CD4-positive, alpha-beta T cell treated with Interleukin-6 at 100 ng/mL for 8 hours (primary cell): ENCODE results near the gene SCN1B.
"Not testable (repeated sequence)": the region's sequence is repeated elsewhere in the genome, so short reads cannot be mapped to it uniquely, and the experiment has no call there.

Experiments used
- DNase-seq: peaks from one replicate; pipeline ENCODE4 v3.0.0-alpha.2; 2020; ENCODE audit warnings: mixed read lengths, low spot score

The SCN1B gene

DNA sequence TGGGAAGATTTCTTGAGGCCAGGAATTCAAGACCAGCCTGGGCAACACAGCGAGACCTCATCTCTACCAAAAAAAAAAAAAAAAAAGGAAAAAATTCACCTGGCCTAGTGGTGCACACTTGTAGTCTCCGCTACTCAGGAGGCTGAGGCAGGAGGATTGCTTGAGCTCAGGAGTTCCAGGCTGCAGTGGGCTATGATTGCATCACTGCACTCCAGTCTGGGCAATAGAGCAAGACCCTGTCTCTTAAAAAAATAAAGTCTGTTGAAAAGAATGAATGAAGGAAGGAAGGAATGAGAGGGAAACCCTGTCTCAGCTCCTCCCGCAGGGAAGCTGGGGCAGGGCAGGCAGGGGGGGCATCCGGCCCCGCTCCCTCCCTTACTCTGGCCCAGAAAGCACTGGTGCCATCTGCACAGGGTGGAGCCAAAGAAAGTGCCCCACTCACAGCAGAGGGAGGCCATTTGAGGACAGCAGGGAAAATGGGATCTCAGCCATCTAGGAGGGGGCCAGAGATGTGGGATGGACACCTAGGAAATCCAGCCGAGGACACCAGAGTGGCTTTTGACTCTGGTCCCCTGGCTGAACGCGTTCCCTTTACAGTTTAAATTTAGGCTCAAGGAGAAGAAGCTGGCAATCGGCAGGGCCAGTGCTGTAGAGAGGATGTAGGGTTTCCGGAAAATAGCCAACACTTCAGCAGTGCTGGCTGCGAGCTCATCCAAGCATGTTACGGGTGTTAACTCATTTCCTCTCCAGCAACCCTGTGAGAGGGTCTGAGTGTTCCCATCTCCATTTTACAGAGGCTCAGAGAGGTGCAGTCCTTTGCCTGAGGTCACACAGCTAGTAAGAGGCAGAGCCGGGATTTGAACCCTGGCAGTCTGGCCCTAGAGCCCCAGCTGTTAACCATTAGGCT is 7.7 kb downstream of the SCN1B start:
- DNase-seq, result no peak

DNA sequence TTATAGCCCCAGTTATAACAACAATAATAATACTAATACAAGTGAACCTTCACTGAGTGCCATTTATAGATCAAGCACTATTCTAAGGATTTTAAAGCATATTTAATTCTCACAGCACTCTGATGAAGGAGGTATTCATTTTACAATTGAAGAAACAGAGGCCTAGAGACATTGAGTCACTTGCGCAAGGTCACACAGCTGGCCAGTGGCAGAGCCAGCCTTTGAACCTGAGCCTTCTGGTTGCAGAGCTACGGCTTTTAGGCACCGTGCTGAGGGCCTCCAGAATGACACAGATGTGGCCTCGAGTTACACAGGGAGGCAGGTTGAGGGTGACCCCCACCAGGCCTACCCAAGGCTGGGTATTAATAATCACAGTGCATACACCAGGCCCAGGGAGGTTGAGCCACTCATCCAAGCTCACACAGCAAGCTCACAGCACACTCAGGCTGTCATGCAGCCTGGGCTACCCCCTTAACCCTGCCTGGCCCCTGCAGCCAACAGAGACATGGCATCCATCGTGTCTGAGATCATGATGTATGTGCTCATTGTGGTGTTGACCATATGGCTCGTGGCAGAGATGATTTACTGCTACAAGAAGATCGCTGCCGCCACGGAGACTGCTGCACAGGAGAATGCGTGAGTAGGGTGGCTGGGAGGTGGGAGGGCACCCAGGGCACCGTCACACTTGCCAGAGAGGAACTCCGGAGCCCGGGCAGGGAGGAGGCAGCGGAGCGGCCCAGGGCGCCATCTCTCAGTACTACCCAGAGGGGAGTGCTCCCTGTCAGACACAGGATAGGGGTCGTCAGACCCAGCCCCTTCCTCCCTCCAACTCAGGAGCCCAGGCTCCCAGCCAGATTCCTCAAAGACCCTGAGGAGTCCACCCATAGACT is 8.6 kb downstream of the SCN1B start:
- DNase-seq, result no peak

DNA sequence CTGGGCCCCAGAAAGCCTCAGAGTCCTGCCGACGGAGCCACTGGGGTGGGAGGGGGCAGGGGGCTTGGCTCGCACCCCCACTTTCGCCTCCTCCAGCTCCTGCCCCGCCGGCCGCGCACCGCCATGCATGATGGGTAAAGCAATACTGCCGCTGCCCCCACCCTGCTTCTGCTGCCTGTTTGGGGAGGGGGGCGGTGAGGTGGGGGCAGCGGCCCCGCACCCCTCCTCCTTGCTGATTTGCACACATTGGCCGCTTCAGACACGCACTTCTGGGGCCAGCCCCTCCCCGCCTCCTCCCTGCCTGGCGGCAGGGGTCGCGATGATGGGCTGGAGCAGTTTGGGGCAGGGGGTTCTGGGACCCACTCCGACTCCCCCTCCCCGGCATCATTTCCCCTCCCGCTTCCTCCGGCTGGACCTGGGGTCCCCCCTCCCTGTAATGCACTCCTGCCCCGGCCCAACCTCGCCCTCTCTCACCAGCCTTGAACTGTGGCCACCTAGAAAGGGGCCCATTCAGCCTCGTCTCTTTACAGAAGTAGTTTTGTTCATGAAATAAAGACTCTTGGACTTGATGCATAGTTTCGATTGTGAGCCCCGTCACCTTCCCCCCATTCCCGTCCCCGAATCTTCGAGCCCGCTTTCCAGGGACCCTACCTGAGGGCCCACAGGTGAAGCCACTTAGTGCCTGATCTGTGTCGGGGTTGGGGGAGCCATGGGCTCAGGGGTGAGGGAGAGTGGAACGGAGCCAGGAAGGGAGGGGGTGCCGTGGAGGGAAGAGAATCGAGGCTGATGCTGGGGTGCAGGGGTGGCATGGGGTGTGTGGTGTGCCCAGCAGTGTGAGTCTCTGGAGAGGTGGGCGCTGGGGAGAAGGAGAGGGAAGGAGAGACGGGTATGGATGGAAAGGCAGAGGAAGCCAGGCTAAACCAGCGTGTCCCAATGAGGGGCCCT is 9.9 kb downstream of the SCN1B start:
- DNase-seq, result no peak

DNA sequence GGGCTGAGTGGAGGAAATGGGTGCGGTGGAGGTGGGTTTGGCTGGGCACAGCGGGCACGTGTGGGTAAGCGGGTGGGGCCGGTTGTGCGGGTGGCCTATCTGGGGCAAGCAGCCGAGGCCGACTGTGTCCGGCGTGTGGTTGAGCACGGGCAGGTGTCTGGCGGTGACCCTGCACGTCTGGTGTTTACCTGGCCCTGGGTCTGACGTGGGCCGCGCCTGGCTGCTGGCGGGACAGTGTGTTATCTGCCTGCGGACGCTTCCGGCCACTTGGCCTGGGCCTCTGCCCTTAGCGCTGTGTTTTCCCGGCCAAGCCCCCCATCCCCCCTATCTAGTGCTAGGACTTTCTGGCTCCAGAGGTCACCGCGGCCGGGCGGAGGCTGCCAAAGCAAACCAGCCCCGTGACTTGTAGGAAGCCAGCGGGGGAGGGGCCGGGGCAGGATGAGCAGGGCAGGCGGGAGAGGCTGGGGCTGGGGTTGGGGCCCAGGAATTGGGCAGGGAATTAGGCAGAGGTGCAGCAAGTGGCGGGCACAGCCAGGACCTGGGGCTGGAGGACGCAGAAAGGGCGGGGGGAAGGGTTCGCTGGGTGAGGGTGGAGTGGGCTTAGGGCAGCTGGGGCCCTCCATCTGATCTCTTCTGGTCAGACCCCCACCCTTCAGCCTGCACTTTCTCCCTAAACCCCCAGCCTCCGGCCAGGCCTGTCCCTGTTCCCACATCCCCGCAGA is 10.7 kb downstream of the SCN1B start:
- peak; percentile 18 for DNase-seq

DNA sequence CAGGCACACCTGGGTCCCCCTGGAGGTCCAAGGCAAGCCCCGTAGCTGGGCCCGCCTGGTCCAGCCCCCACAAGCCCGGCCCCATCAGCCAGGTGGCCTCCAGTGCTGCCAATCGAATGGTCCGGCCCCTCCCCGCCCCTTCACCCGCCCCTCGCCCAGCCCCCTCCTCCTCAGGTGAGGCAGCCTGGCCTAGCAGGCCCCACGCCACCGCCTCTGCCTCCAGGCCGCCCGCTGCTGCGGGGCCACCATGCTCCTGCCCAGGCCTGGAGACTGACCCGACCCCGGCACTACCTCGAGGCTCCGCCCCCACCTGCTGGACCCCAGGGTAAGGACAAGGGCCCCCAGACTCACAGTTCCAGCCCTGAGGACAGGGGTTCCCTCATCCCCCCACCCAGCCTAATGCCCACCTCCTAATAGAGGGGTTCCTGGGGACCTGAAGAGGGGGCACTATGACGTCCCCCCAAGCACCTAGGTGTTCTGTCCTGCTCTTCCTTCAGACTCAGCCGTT is 11.3 kb downstream of the SCN1B start, which contains the start of gene HPN:
Gene HPN (plus strand): TSS at position 174 of the 508 bp plus-strand sequence. CDS start 786 bp downstream, outside the sequence.
- no peak for DNase-seq

DNA sequence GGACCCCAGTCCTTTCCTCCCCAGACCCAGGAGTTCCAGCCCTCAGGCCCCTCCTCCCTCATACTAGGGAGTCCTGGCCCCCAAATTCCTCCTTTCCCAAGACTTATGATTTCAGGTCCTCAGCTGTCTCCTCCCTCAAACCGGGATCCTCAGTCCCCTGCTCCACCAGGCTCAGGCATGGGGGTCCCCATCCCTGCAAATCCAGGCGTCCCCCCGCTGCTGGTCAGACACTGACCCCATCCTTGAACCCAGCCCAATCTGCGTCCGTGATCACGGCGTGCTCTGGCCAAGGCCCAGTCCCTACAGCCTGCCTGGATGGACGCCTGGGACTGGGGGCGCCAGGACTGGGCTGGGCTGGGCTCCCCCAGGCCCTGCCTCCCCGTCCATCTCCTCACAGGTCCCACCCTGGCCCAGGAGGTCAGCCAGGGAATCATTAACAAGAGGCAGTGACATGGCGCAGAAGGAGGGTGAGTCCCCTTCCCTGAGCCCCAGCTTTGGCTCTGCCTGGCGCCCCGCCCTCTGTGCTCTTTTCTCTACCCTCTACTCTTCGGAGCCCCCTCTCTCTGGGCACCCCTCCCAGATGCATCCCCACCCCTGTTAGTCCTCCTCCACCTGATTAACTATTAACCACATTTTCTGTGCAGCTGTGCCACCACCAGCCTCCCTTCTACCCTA is 11.9 kb downstream of the SCN1B start:
- DNase-seq, result no peak

DNA sequence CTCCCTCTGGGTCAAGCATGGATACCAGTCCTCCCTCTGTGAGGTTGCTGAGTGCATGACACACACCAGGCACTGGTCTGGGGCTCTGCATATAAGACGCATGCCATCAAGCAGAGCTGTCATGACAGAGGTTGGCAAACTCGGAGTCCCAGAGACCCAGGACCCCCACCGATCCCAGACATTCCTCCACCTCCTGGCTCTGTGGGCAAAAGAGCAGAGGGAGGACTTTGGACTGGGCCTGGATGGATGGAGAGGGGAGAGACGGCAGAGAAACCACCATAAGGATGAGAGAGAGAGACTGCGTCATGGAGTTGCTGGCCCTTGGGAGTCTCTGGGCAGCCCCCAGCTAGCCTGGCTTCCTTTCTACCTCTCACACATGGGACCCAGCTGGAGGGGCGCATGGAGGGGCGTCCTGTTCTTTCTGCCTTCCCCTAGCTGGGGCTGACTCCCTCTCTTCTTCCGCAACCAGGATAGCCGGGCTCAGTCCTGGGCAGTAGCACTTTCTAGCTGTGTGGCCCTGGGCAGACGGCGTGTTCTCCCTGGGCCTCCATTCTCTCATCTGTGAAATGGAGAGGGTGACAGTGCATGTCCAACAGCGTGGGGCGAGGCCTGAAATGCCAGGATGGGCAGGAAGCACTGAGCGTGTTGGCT is 12.8 kb downstream of the SCN1B start:
- no peak for DNase-seq

DNA sequence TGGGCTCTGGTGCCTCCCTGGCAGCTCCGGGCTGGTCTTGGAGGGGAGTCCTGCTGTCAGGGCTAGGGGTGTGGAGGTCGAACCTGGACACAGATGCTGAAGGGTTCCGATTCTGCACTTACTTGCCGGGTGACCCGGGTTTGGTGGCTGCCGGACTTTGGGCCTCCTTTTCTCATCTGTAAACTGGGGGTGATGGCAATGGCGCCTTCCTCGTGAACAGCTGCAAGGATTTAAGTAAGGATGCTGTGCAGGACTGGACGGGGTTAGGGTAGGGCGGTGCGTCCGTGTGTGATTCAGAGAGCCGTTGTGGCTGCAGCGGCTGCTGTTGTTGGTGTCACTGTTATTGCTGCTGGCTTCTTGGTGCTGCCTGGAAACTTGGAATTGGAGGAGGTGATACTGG is 13.6 kb downstream of the SCN1B start:
- no peak for DNase-seq

DNA sequence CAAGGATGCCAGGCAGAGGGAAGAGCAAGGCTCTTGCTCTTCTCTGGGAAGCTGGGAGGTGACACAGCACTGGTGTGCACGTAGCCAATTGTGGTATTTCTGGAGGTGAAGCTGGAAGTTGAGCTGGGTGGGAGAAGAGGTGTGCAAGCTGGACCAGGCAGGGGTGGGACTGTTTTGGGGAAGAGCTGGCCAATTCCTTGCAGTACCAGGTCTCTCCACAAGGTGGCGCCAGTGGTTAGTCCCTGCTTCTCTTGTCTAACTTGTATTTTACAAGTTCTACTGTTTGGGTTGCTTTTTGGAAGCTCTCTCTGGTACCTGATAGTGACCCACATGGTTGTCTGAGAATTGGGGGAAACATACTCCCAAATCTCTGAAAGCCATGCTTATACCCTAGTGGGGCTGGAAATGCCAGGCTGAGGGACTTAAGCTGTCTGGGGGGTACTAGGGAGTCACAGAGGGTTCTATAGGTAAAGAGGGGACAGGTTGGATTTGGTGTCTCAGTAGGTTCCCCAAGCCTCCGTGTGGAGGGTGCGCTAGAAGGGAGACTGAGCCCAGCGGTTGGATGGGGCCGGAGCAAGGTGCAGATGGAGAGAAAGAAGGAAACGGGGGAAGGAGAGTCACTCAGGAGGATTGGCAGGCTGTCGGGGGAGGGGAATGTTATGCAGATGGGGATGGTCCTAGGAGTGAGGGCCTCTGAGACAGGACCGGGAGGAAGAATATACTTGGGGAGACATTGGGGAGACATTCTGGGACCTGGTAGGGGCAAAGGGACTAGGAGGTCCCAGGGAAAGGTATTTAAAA is 14.2 kb downstream of the SCN1B start:
- DNase-seq, result peak; percentile 42

DNA sequence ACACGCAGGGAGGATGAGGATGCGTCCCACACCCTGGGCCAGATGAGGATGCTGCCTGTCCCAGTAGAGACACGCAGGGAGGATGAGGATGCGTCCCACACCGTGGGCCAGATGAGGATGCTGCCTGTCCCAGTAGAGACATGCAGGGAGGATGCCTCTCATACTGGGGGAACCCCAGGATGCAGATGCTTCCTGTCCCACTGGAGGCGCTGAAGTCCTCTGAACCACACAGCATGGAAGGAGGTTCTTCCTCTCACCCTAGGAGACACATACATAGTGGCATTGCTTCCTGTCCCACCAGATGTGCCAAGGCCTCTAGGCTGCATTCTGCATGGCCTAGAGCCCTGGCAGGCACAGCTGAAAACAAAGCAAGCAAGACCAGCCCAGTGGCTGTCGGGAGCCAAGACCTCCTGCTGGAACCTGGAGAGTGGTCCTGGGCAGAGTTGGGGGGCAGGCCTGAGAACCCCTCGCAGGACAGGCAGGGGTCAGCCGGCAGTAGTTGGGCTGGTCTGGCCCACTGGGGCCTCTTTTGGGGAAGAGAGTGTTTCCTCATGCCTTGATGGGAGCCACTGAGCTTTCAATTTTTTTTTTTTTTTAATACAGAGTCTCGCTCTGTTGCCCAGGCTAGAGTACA is 15.5 kb downstream of the SCN1B start:
- DNase-seq, result peak; percentile 44

DNA sequence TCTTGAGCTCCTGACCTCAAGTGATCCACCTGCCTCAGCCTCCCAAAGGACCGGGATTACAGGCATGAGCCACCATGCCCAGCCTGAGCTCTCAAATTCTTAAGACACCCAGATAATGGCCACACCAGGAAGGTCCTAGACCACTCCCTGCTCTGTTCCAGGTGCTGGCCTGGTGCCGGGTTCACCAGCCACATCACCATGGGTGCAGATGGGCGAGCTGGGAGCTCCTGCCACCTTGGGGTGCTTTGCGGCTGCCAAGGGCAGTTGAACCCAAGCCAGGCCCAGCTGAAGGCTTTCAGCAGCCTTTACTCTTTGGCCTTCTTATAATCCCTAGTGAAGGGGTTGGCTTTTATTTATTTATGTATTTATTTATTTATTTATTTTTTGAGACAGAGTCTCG is 16.2 kb downstream of the SCN1B start:
- no peak for DNase-seq

DNA sequence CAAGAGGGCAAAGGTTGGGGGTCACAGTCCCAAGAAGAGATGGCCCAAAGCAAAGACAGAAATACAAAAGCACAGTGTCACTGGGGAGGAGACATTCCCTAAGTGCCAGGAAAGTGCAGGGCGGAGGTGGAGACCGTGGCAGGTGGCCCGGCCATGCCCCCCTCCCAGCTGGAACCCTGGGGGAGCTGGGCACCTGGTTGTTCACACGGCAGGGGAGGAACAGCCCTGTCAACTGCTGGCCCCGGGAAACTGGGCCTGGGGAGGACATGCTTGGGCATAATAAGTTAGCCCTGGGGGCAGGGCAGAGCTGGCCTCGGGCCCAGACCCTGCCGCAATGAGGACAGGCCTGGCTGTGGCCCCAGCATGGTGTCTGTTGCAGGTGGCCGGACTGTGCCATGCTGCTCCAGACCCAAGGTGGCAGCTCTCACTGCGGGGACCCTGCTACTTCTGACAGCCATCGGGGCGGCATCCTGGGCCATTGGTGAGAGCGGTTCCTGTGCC is 18.7 kb downstream of the SCN1B start:
- no peak for DNase-seq

DNA sequence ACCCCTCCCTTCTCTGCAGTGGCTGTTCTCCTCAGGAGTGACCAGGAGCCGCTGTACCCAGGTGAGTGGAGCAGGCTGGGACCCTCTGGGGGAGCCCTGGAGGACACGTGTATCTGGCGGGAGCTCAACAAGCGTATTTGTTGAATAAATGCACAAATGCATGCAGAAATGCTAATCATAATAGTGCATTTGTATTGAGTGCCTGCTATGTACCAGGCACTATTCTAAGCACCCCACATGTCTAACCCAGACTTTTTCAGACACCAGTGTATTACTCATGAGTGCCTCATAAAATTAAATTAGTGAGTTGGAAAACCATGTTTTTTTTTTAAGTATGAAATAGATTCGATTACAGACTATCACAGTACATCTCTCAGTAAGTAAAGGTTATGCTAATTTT is 19.2 kb downstream of the SCN1B start:
- DNase-seq, result no peak

DNA sequence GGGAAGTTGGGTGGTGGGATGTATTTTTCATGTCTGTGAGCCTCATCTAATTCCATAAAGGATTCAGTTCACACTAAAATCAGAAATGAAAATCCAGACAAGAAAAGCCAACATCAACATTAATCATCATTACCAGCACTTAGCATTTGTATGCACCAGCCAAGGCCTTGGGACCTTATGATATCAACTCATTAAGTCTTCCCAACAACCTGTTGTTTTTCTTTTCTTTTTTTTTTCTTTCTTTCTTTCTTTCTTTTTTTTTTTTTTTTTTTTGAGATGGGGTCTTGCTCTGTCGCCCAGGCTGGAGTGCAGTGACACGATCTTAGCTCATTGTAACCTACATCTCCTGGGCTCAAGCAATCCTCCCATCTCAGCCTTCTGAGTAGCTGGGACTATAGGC is 20.4 kb downstream of the SCN1B start:
- not testable (repeated sequence) for DNase-seq

DNA sequence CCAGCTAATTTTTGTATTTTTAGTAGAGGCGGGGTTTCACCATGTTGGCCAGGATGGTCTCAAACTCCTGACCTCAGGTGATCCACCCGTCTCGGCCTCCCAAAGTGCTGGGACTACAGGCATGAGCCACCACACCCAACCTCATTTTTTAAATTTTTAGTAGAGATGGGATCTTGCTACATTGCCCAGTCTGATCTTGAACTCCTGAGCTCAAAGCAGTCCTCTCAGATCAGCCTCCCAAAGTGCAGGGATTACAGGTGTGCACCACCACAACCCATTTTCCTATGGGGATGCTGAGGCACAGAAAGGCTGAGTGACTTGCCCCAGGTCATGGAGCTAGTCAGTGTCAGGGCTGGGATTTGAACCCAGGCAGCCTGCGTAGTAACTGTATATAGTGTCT is 21.0 kb downstream of the SCN1B start:
- not testable (repeated sequence) for DNase-seq

DNA sequence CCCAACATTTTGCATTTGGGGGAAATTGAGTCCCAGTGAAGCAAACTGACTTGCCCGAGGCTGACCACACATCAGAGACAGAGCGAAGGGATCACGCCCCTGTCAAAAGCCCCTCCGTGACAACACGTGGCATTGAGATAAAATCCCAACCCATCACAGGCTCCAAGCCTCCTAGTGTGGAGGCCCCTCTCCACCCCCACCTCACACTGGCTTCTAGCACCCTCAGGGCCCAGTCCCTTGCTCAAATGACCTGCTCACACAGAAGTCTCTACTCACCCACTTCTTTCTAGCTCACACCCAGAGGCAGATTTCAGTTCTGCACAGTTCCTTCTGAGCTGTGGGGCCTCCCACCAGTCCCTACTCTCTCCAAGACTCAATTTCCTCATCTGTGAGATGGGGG is 21.5 kb downstream of the SCN1B start:
- no peak for DNase-seq

DNA sequence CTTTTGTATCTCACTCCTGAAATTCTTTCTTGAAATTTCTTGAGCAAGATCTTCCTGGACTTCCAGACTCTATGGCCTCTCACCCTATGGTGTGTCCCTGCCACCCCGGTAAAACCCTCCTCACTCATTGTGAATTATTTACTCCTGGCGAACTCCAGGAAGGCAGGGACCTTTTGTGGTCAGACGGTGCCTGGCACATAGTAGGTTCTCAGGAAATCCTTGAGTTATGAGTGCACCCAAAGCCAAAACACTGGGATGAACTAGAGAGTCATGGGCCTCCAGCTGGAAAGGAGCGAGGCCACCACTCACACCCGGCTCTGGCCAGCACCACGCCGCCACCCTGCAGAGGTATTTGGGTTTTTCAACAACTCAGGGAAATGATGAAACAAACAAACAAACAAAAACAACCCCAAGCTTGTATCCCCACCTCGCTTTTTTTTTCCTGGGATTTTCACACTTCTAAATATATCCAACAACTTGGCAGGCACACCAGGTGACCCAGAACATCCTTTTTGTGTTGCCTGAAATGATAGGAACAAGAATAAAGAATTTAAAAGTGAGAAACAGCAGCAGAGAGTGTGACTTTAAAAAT is 22.4 kb downstream of the SCN1B start:
- no peak for DNase-seq
